H1 (cell line): ENCODE data around the gene ORC6. TPM values are rescaled to one million over a fixed set of nuclear protein-coding genes. Genes with fewer than 3 reads are reported as not detected.

Experiments used
- CTCF ChIA-PET: fragments of 300-600 bp; sonication (Branson Sonifier 250); formaldehyde crosslinking; loops from one replicate; lab custom pipeline; 2021; ENCODE audit not compliant: partially characterized antibody; lab: Charles Lee
- POLR2A ChIA-PET: fragments of 300-600 bp; sonication (Branson Sonifier 250); formaldehyde crosslinking; loops from one replicate; lab custom pipeline; 2021; ENCODE audit warnings: inconsistent platforms; ENCODE audit not compliant: partially characterized antibody; lab: Charles Lee
- DNase-seq, 2 experiments: peaks; one replicate each; pipeline versions ENCODE4 v3.0.0 to v3.0.0-alpha.2; 2010 to 2022; ENCODE audit warnings: low spot score in 2 of 2, low read depth in 1 of 2, mixed read lengths in 1 of 2
- FAIRE-seq: peaks from 2 replicates; lab custom pipeline; 2011; peaks lifted over from hg19 to GRCh38; lab: Jason Lieb, UNC
- H2AFZ ChIP-seq: 2 replicates; pipeline ENCODE4 v1.8.1; 2012; ENCODE audit warnings: low read length, inconsistent platforms
- H2AK5ac ChIP-seq: 2 replicates; pipeline ENCODE4 v1.6.1; 2013; ENCODE audit warnings: low read depth, low read length
- H2BK120ac ChIP-seq: replicated peaks from 2 replicates; pipeline ENCODE3; 2013; ENCODE audit warnings: low read depth, low read length, inconsistent platforms
- H2BK12ac ChIP-seq: 2 replicates; pipeline ENCODE4 v1.6.1; 2013; ENCODE audit warnings: low read depth, low read length
- H2BK15ac ChIP-seq: 2 replicates; pipeline ENCODE4 v1.6.1; 2013; ENCODE audit warnings: low read length
- H2BK20ac ChIP-seq: 2 replicates; pipeline ENCODE4 v1.6.1; 2013; ENCODE audit warnings: low read length
- H2BK5ac ChIP-seq: 2 replicates; pipeline ENCODE4 v1.6.1; 2013; ENCODE audit warnings: low read depth, low read length
- H3K14ac ChIP-seq: 2 replicates; pipeline ENCODE4 v1.6.1; 2013; ENCODE audit warnings: inconsistent platforms; ENCODE audit not compliant: insufficient read length
- H3K18ac ChIP-seq: 2 replicates; pipeline ENCODE4 v1.6.1; 2013; ENCODE audit warnings: low read length; ENCODE audit errors: extremely low read depth
- H3K23ac ChIP-seq: 2 replicates; pipeline ENCODE4 v1.6.1; 2013; ENCODE audit warnings: inconsistent platforms; ENCODE audit not compliant: insufficient read length
- H3K23me2 ChIP-seq: 2 replicates; pipeline ENCODE4 v1.6.1; 2013; ENCODE audit warnings: low read depth, low read length
- H3K27ac ChIP-seq: 2 replicates; pipeline ENCODE4 v1.6.1; 2011; ENCODE audit warnings: low read depth, low read length, inconsistent platforms
- H3K27me3 ChIP-seq, 4 experiments: replicated peaks in 1 of 4; 1 replicate in 1 of 4; 2 replicates in 3 of 4; pipeline versions ENCODE4 v1.6.1 to v1.8.1; 2011 to 2013; ENCODE audit warnings: low read length in 3 of 4, mild to moderate bottlenecking in 3 of 4, inconsistent platforms in 2 of 4, mixed read lengths in 2 of 4, moderate library complexity in 1 of 4; ENCODE audit not compliant: control insufficient read depth in 3 of 4, insufficient read depth in 3 of 4; ENCODE audit errors: extremely low read depth in 1 of 4
- H3K36me3 ChIP-seq, 4 experiments: 2 replicates each; pipeline versions ENCODE4 v1.6.1 to v1.8.1; 2011 to 2013; ENCODE audit warnings: mild to moderate bottlenecking in 4 of 4, low read length in 3 of 4, moderate library complexity in 2 of 4, control low read depth in 1 of 4, inconsistent platforms in 1 of 4; ENCODE audit not compliant: insufficient read depth in 4 of 4, control insufficient read depth in 2 of 4
- H3K4ac ChIP-seq: replicated peaks from 2 replicates; pipeline ENCODE3; 2013; ENCODE audit warnings: low read length, low read depth, mixed read lengths, inconsistent platforms; ENCODE audit not compliant: insufficient read length
- H3K4me1 ChIP-seq, 4 experiments: replicated peaks in 1 of 4; 1 replicate in 1 of 4; 2 replicates in 3 of 4; pipeline versions ENCODE4 v1.6.1 to v1.8.1; 2011 to 2013; ENCODE audit warnings: low read length in 3 of 4, inconsistent platforms in 2 of 4, mixed read lengths in 1 of 4; ENCODE audit not compliant: insufficient read depth in 4 of 4, control insufficient read depth in 3 of 4
- H3K4me2 ChIP-seq, 2 experiments: 2 replicates each; pipeline versions ENCODE4 v1.6.1 to v1.8.1; 2011 to 2013; ENCODE audit warnings: low read depth in 2 of 2, low read length in 2 of 2, control low read depth in 1 of 2, inconsistent platforms in 1 of 2, mild to moderate bottlenecking in 1 of 2; ENCODE audit not compliant: insufficient read depth in 1 of 2
- H3K4me3 ChIP-seq, 4 experiments: fragments of 200-600, 300-600 bp in 1 of 4; sonication (generic), shearing (Covaris generic), sonication (Bioruptor Twin) in 1 of 4; 2 replicates each; pipeline versions ENCODE4 v1.5.1 to v1.8.1; 2011 to 2016; ENCODE audit warnings: low read length in 4 of 4, low read depth in 3 of 4, control low read depth in 2 of 4, inconsistent platforms in 2 of 4, mild to moderate bottlenecking in 2 of 4, mixed read lengths in 1 of 4, moderate library complexity in 1 of 4; ENCODE audit not compliant: insufficient read depth in 2 of 4; ENCODE audit errors: extremely low read depth in 1 of 4
- H3K56ac ChIP-seq: replicated peaks from 2 replicates; pipeline ENCODE3; 2013; ENCODE audit warnings: low read depth, mild to moderate bottlenecking, mixed read lengths, low read length, inconsistent platforms; ENCODE audit not compliant: insufficient read length
- H3K79me1 ChIP-seq: 2 replicates; pipeline ENCODE4 v1.6.1; 2013; ENCODE audit warnings: low read depth, low read length, control low read depth
- H3K79me2 ChIP-seq, 2 experiments: 2 replicates each; pipeline versions ENCODE4 v1.6.1 to v1.8.1; 2012 to 2013; ENCODE audit warnings: low read length in 2 of 2, mild to moderate bottlenecking in 2 of 2, inconsistent platforms in 1 of 2; ENCODE audit not compliant: insufficient read depth in 2 of 2, control insufficient read depth in 1 of 2
- H3K9ac ChIP-seq, 4 experiments: replicated peaks in 1 of 4; 1 replicate in 1 of 4; 2 replicates in 3 of 4; pipeline versions ENCODE4 v1.6.1 to v1.8.1; 2011 to 2013; ENCODE audit warnings: low read depth in 3 of 4, low read length in 3 of 4, control low read depth in 2 of 4, mild to moderate bottlenecking in 2 of 4, moderate library complexity in 2 of 4, inconsistent platforms in 1 of 4; ENCODE audit errors: extremely low read depth in 1 of 4
- H3K9me3 ChIP-seq, 2 experiments: 2 replicates each; pipeline versions ENCODE4 v1.6.1 to v1.8.1; 2012 to 2013; ENCODE audit warnings: mild to moderate bottlenecking in 2 of 2, moderate library complexity in 2 of 2, control low read depth in 1 of 2, inconsistent platforms in 1 of 2, low read depth in 1 of 2, low read length in 1 of 2, mixed read lengths in 1 of 2; ENCODE audit not compliant: insufficient read depth in 2 of 2
- H4K20me1 ChIP-seq, 2 experiments: replicated peaks in 1 of 2; 2 replicates each; pipeline versions ENCODE3 to v1.8.1; 2011 to 2013; ENCODE audit warnings: inconsistent platforms in 2 of 2, low read length in 2 of 2, mild to moderate bottlenecking in 1 of 2; ENCODE audit not compliant: insufficient read depth in 2 of 2, control insufficient read depth in 1 of 2
- H4K5ac ChIP-seq: 2 replicates; pipeline ENCODE4 v1.6.1; 2013; ENCODE audit warnings: low read length, low read depth, mixed read lengths, inconsistent platforms; ENCODE audit not compliant: insufficient read length
- H4K8ac ChIP-seq: 2 replicates; pipeline ENCODE4 v1.8.0; 2013; ENCODE audit warnings: mild to moderate bottlenecking, moderate library complexity, low read length, inconsistent platforms; ENCODE audit not compliant: insufficient read depth; ENCODE audit errors: extremely low read depth
- H4K91ac ChIP-seq: replicated peaks from 2 replicates; pipeline ENCODE3; 2013; ENCODE audit warnings: low read length, mixed read lengths, inconsistent platforms; ENCODE audit not compliant: insufficient read length
- SUZ12 ChIP-seq: fragments of 200-600 bp; sonication (generic); IDR thresholded peaks from 2 replicates; pipeline ENCODE4 v1.6.1; 2012; ENCODE audit warnings: mild to moderate bottlenecking, inconsistent platforms, low read length, moderate library complexity, mixed read lengths
- WGBS, 2 experiments: shearing (Covaris generic) in 1 of 2; methylation state at CpG; one replicate each; pipeline versions ENCODE4 v1.1.6 to v1.1.7; 2013 to 2015; ENCODE audit warnings: low lambda C conversion rate in 2 of 2, mixed read lengths in 2 of 2, inconsistent platforms in 1 of 2, low coverage in 1 of 2, missing lambda C conversion rate in 1 of 2; ENCODE audit not compliant: insufficient replicate concordance in 2 of 2, insufficient coverage in 1 of 2, insufficient read length in 1 of 2; ENCODE audit errors: extremely low coverage in 1 of 2, missing lambda C conversion rate in 1 of 2; 5-methylcytosine and 5-hydroxymethylcytosine counted together
- polyA plus RNA-seq, 7 experiments: library from polyadenylated mRNA; depleted of rRNA in 3 of 7; stranded (reverse) in 5 of 7; unstranded in 2 of 7; fragments of >200 nt in 5 of 7; fragments of 200-250 nt in 2 of 7; gene quantifications; 1 replicate in 5 of 7; 2 replicates in 1 of 7; 4 replicates in 1 of 7; pipeline versions ENCODE4 v1.2.1 to v1.2.3, GENCODE V29; 2011 to 2013; ENCODE audit warnings: missing spikeins in 2 of 7, mixed read lengths in 2 of 7
- total RNA-seq: library from RNA; stranded (reverse); fragmentation: NEBNext Ultra II Directional; extraction: Animal tissue kit (Norgen Biotek cat#: 25700); gene quantifications from 2 replicates; pipeline ENCODE4 v1.2.1, GENCODE V29; 2021

Gene ORC6
- total and polyA plus RNA-seq, 2 of the 8 experiments (the other 6 are each of a cell fraction or from before 2014, with no cell fraction given) = 41.8 to 67.4 TPM

GRCh38 chr16:46693598-46693997 is 4.1 kb downstream of the ORC6 start:
- H3K27ac ChIP-seq = no peak overlapping the region
- no peak overlapping the region for H3K14ac ChIP-seq
- no peak overlapping the region for H4K5ac ChIP-seq
- no peak for TF ChIP-seq SUZ12
- no peak overlapping the region for H3K9ac ChIP-seq
- FAIRE-seq (no peak), DNase-seq (no peak)
- H3K23me2 ChIP-seq = peaks cover 10% of the 10 kb centered on the region
- no peaks in the 10 kb centered on the region for H3K9me3 ChIP-seq
- no peak overlapping the region for H2BK12ac ChIP-seq
- H3K4me2 ChIP-seq = no peak overlapping the region
- no peak overlapping the region for H2BK15ac ChIP-seq
- peaks cover 12 to 16% of the 10 kb centered on the region in 2 experiments for H4K20me1 ChIP-seq
- no peak overlapping the region for H3K4ac ChIP-seq
- H3K36me3 ChIP-seq = peaks cover 21 to 66% (median 51%) of the 10 kb centered on the region in 4 experiments
- H2AFZ ChIP-seq = no peak overlapping the region
- H2BK120ac ChIP-seq = no peak overlapping the region
- H3K18ac ChIP-seq = no peak overlapping the region
- no peak overlapping the region for H2BK20ac ChIP-seq
- no peak overlapping the region for H3K56ac ChIP-seq
- H3K23ac ChIP-seq = no peak overlapping the region
- no peak overlapping the region for H2BK5ac ChIP-seq
- H3K79me1 ChIP-seq = no peaks in the 10 kb centered on the region
- WGBS, 2 experiments = 100% methylated on average over 2 of the region's 2 CpGs; no CpG with 5 or more reads in 1 of the 2 experiments
- no peak overlapping the region for H2AK5ac ChIP-seq
- no peak overlapping the region for H4K91ac ChIP-seq
- peaks cover 11 to 33% of the 10 kb centered on the region in 2 experiments; a peak in 3 of 4 replicates for H3K79me2 ChIP-seq
- no peak overlapping the region for H4K8ac ChIP-seq
- ChIA-PET CTCF (interaction anchor here (0.6 to 1.5 kb wide), 4 partner anchors 17 to 96 kb away, joined by 3 to 4 read pairs (median 4); no protein-coding TSS in a partner anchor), POLR2A (interaction anchor here (0.6 to 0.8 kb wide), 3 partner anchors 39 to 221 kb away, joined by 3 to 4 read pairs (median 3); no protein-coding TSS in a partner anchor)
- H3K4me3 ChIP-seq = no peak overlapping the region
- H3K27me3 ChIP-seq = no peaks in the 10 kb centered on the region
- H3K4me1 ChIP-seq = peaks cover 0 to 8% (median 3%) of the 10 kb centered on the region in 4 experiments; a peak in 4 of 7 replicates
